ENCODE data around the gene BHLHE23.

GRCh38 chr20:62995481-62995880, 11.3 kb downstream of the BHLHE23 start:
- TF ChIP-seq, protein P1, sequence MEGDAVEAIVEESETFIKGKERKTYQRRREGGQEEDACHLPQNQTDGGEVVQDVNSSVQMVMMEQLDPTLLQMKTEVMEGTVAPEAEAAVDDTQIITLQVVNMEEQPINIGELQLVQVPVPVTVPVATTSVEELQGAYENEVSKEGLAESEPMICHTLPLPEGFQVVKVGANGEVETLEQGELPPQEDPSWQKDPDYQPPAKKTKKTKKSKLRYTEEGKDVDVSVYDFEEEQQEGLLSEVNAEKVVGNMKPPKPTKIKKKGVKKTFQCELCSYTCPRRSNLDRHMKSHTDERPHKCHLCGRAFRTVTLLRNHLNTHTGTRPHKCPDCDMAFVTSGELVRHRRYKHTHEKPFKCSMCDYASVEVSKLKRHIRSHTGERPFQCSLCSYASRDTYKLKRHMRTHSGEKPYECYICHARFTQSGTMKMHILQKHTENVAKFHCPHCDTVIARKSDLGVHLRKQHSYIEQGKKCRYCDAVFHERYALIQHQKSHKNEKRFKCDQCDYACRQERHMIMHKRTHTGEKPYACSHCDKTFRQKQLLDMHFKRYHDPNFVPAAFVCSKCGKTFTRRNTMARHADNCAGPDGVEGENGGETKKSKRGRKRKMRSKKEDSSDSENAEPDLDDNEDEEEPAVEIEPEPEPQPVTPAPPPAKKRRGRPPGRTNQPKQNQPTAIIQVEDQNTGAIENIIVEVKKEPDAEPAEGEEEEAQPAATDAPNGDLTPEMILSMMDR (IDR thresholded peaks at IDR 0.05 in 4 of 5, conservative IDR thresholded peaks at IDR 0.05 in 1 of 5) = no peak
- no peak for TF ChIP-seq POLR2A (IDR thresholded peaks at IDR 0.05)

All from gastrocnemius medialis (tissue), 4 donors.